Measurements from ENCODE around the gene BMPR1B.

DNA sequence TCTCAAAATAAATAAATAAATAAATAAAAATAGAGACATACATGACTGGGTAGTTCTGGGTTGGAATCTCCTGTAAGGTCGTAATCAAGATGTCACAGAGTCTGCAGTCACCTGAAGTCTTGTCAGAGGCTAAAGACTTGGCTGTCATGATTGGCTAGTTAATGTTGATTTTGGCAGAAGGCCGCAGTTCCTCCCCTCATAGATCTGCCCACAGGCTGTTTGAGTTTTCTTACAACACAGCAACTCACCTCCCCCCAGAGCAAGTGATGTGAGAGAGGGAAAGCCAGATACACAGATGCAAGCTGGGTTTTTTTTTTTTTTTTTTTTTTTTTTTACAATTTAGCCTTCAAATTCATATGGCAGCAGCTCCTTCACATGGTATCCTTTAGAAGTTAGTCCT is 36.4 kb upstream of the BMPR1B start:
- TF ChIP-seq, protein P1, sequence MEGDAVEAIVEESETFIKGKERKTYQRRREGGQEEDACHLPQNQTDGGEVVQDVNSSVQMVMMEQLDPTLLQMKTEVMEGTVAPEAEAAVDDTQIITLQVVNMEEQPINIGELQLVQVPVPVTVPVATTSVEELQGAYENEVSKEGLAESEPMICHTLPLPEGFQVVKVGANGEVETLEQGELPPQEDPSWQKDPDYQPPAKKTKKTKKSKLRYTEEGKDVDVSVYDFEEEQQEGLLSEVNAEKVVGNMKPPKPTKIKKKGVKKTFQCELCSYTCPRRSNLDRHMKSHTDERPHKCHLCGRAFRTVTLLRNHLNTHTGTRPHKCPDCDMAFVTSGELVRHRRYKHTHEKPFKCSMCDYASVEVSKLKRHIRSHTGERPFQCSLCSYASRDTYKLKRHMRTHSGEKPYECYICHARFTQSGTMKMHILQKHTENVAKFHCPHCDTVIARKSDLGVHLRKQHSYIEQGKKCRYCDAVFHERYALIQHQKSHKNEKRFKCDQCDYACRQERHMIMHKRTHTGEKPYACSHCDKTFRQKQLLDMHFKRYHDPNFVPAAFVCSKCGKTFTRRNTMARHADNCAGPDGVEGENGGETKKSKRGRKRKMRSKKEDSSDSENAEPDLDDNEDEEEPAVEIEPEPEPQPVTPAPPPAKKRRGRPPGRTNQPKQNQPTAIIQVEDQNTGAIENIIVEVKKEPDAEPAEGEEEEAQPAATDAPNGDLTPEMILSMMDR (IDR thresholded peaks at IDR 0.05), result no peak
- TF ChIP-seq POLR2AphosphoS5 (IDR thresholded peaks at IDR 0.05) (no peak), POLR2A (IDR thresholded peaks at IDR 0.05) (no peak)
